Measurements from ENCODE around the gene ELL2. TPM values are rescaled to one million over a fixed set of nuclear protein-coding genes. Genes with fewer than 3 reads are reported as not detected.

The ELL2 gene
- total RNA-seq, 1 donor from 2014 or later, result 21.6 TPM

GRCh38 chr5:95887977-95888376, 73.7 kb downstream of the ELL2 start:
- no peak overlapping the region for H3K27ac Mint-ChIP-seq (ENCODE audit: unreplicated experiment)
- H3K9me3 Mint-ChIP-seq (ENCODE audit: unreplicated experiment), result no peaks in the 10 kb centered on the region
- no peak overlapping the region for H3K4me3 Mint-ChIP-seq (ENCODE audit: unreplicated experiment)
- H3K27me3 Mint-ChIP-seq (ENCODE audit: unreplicated experiment), result peaks cover 2% of the 10 kb centered on the region
- no peaks in the 10 kb centered on the region for H3K36me3 Mint-ChIP-seq (ENCODE audit: low read depth, unreplicated experiment)
- peaks cover 4% of the 10 kb centered on the region for H3K4me1 Mint-ChIP-seq (ENCODE audit: unreplicated experiment)
- TF ChIP-seq CTCF (IDR thresholded peaks at IDR 0.05; ENCODE audit: unreplicated experiment), result no peak
- no peak for DNase-seq (ENCODE audit: low spot score)

- no peak for DNase-seq (ENCODE audit: low spot score)
- H3K27ac Mint-ChIP-seq (ENCODE audit: unreplicated experiment), result no peak overlapping the region
- H3K4me1 Mint-ChIP-seq (ENCODE audit: unreplicated experiment), result peaks cover 4% of the 10 kb centered on the region
- no peaks in the 10 kb centered on the region for H3K9me3 Mint-ChIP-seq (ENCODE audit: unreplicated experiment)
- TF ChIP-seq CTCF (IDR thresholded peaks at IDR 0.05; ENCODE audit: unreplicated experiment), result no peak
- H3K27me3 Mint-ChIP-seq (ENCODE audit: unreplicated experiment), result peaks cover 2% of the 10 kb centered on the region
- no peak overlapping the region for H3K4me3 Mint-ChIP-seq (ENCODE audit: unreplicated experiment)
- no peaks in the 10 kb centered on the region for H3K36me3 Mint-ChIP-seq (ENCODE audit: low read depth, unreplicated experiment)
These were observed 75.2 kb downstream of the ELL2 start for GRCh38 chr5:95886340-95887044.

GRCh38 chr5:95884511-95884910, 77.1 kb downstream of the ELL2 start:
- Mint-ChIP-seq H3K27me3 (ENCODE audit: unreplicated experiment) (peaks cover 2% of the 10 kb centered on the region), H3K27ac (ENCODE audit: unreplicated experiment) (peak overlapping the region; percentile 3)

GRCh38 chr5:95884017-95884325, 77.7 kb downstream of the ELL2 start:
- no peak overlapping the region for H3K27ac Mint-ChIP-seq (ENCODE audit: unreplicated experiment)
- no peak overlapping the region for H3K4me3 Mint-ChIP-seq (ENCODE audit: unreplicated experiment)

More at GRCh38 chr5:95884511-95884910, 77.1 kb downstream of the ELL2 start:
- Mint-ChIP-seq H3K36me3 (ENCODE audit: low read depth, unreplicated experiment) (no peaks in the 10 kb centered on the region), H3K4me3 (ENCODE audit: unreplicated experiment) (no peak overlapping the region), H3K9me3 (ENCODE audit: unreplicated experiment) (no peaks in the 10 kb centered on the region), H3K4me1 (ENCODE audit: unreplicated experiment) (peaks cover 4% of the 10 kb centered on the region)
- DNase-seq (ENCODE audit: low spot score), result no peak
- no peak for TF ChIP-seq CTCF (IDR thresholded peaks at IDR 0.05; ENCODE audit: unreplicated experiment)

More at GRCh38 chr5:95884017-95884325, 77.7 kb downstream of the ELL2 start:
- TF ChIP-seq CTCF (IDR thresholded peaks at IDR 0.05; ENCODE audit: unreplicated experiment), result no peak
- peaks cover 2% of the 10 kb centered on the region for H3K27me3 Mint-ChIP-seq (ENCODE audit: unreplicated experiment)
- H3K36me3 Mint-ChIP-seq (ENCODE audit: low read depth, unreplicated experiment), result no peaks in the 10 kb centered on the region
- no peaks in the 10 kb centered on the region for H3K9me3 Mint-ChIP-seq (ENCODE audit: unreplicated experiment)
- DNase-seq (ENCODE audit: low spot score), result no peak
- H3K4me1 Mint-ChIP-seq (ENCODE audit: unreplicated experiment), result peaks cover 4% of the 10 kb centered on the region

Data from endothelial cell (in vitro differentiated cells).